ENCODE measurements around the gene SAAL1. TPM values are rescaled to one million over a fixed set of nuclear protein-coding genes. Genes with fewer than 3 reads are reported as not detected.

The SAAL1 gene
- total and polyA plus RNA-seq, 2 experiments from 2014 or later: 11.7 to 17.8 TPM

- Histone ChIP-seq H3K9me2 (replicated peaks; ENCODE audit: insufficient read depth) (no peaks in the 10 kb centered on the region), H3K4me1 (ENCODE audit: insufficient read depth) (peaks cover 6% of the 10 kb centered on the region), H3K27me3 (no peaks in the 10 kb centered on the region), H2AFZ (no peak overlapping the region), H3K79me2 (no peaks in the 10 kb centered on the region), H3K9me3 (ENCODE audit: low read depth) (no peaks in the 10 kb centered on the region), H4K20me1 (ENCODE audit: insufficient read depth, poor library complexity, severe bottlenecking) (no peaks in the 10 kb centered on the region), H3K27ac (no peak overlapping the region), H3K36me3 (replicated peaks; ENCODE audit: insufficient read depth, low read depth) (no peaks in the 10 kb centered on the region), H3K4me3 (no peak overlapping the region), H3K4me2 (no peak overlapping the region)
- WGBS (ENCODE audit: low lambda C conversion rate, missing lambda C conversion rate): 75% methylated on average over 2 of the region's 2 CpGs
- DNase-seq (ENCODE audit: low spot score): no peak
- TF ChIP-seq EZH2 (IDR thresholded peaks at IDR 0.05; ENCODE audit: borderline replicate concordance): no peak
- no peak for TF ChIP-seq EZH2phosphoT487 (IDR thresholded peaks at IDR 0.05; ENCODE audit: low read depth, severe bottlenecking, unreplicated experiment)
- TF ChIP-seq CTCF (IDR thresholded peaks at IDR 0.05; ENCODE audit: poor library complexity): no peak
Measured at GRCh38 chr11:18061351-18061750, 44.5 kb downstream of the SAAL1 start.

- DNase-seq (ENCODE audit: low spot score): no peak
- Histone ChIP-seq H4K20me1 (ENCODE audit: insufficient read depth, poor library complexity, severe bottlenecking) (no peaks in the 10 kb centered on the region), H2AFZ (no peak overlapping the region), H3K27me3 (no peaks in the 10 kb centered on the region), H3K4me1 (ENCODE audit: insufficient read depth) (no peaks in the 10 kb centered on the region), H3K9me2 (replicated peaks; ENCODE audit: insufficient read depth) (no peaks in the 10 kb centered on the region), H3K79me2 (no peaks in the 10 kb centered on the region), H3K27ac (no peak overlapping the region), H3K4me2 (no peak overlapping the region), H3K4me3 (no peak overlapping the region), H3K36me3 (replicated peaks; ENCODE audit: insufficient read depth, low read depth) (no peaks in the 10 kb centered on the region), H3K9me3 (ENCODE audit: low read depth) (no peaks in the 10 kb centered on the region)
- TF ChIP-seq CTCF (IDR thresholded peaks at IDR 0.05; ENCODE audit: poor library complexity) (no peak), EZH2 (IDR thresholded peaks at IDR 0.05; ENCODE audit: borderline replicate concordance) (no peak), EZH2phosphoT487 (IDR thresholded peaks at IDR 0.05; ENCODE audit: low read depth, severe bottlenecking, unreplicated experiment) (no peak)
- 94% methylated on average over 1 of the region's 1 CpG for WGBS (ENCODE audit: low lambda C conversion rate, missing lambda C conversion rate)
Measured at GRCh38 chr11:18056561-18057181, 49.2 kb downstream of the SAAL1 start.

- Histone ChIP-seq H3K79me2 (no peaks in the 10 kb centered on the region), H3K9me3 (ENCODE audit: low read depth) (no peaks in the 10 kb centered on the region), H3K9me2 (replicated peaks; ENCODE audit: insufficient read depth) (no peaks in the 10 kb centered on the region), H4K20me1 (ENCODE audit: insufficient read depth, poor library complexity, severe bottlenecking) (no peaks in the 10 kb centered on the region), H3K4me1 (ENCODE audit: insufficient read depth) (no peaks in the 10 kb centered on the region), H3K4me3 (no peak overlapping the region), H3K27ac (no peak overlapping the region), H2AFZ (no peak overlapping the region), H3K4me2 (no peak overlapping the region), H3K36me3 (replicated peaks; ENCODE audit: insufficient read depth, low read depth) (no peaks in the 10 kb centered on the region), H3K27me3 (no peaks in the 10 kb centered on the region)
- 82% methylated on average over 10 of the region's 10 CpGs for WGBS (ENCODE audit: low lambda C conversion rate, missing lambda C conversion rate)
- no peak for DNase-seq (ENCODE audit: low spot score)
- TF ChIP-seq EZH2phosphoT487 (IDR thresholded peaks at IDR 0.05; ENCODE audit: low read depth, severe bottlenecking, unreplicated experiment) (no peak), CTCF (IDR thresholded peaks at IDR 0.05; ENCODE audit: poor library complexity) (no peak), EZH2 (IDR thresholded peaks at IDR 0.05; ENCODE audit: borderline replicate concordance) (no peak)
Measured at GRCh38 chr11:18054511-18055103, 51.3 kb downstream of the SAAL1 start.
